Measurements from ENCODE around the gene THSD1. TPM values are rescaled to one million over a fixed set of nuclear protein-coding genes. Genes with fewer than 3 reads are reported as not detected.
A peak's percentile ranks its signal among the peaks of the same experiment; 100 is the strongest.

THSD1 gene
- total RNA-seq (2014; rRNA removed; shearing (Covaris generic)) = 0.34 and 0.75 TPM in 2 replicates

- H3K4me1 ChIP-seq (replicated peaks) = peaks cover 7% of the 10 kb centered on the region
- no peaks in the 10 kb centered on the region for H3K9me3 ChIP-seq (replicated peaks)
- H3K27ac ChIP-seq = no peak within 1 kb of the TSS
- H3K36me3 ChIP-seq = no peaks in the 10 kb centered on the region
- no peak for DNase-seq (ENCODE audit: low read depth in 1 of 2, low spot score in 2 of 2)
- peaks cover 32% of the 10 kb centered on the region for H3K27me3 ChIP-seq (replicated peaks)
- H3K4me3 ChIP-seq = peak within 1 kb of the TSS; percentile 30
Observed at GRCh38 chr13:52405767-52406494, at the start of gene THSD1. Gene THSD1 (minus strand): TSS chr13:52406172. CDS start chr13:52402600, 3,572 bp downstream.

DNA sequence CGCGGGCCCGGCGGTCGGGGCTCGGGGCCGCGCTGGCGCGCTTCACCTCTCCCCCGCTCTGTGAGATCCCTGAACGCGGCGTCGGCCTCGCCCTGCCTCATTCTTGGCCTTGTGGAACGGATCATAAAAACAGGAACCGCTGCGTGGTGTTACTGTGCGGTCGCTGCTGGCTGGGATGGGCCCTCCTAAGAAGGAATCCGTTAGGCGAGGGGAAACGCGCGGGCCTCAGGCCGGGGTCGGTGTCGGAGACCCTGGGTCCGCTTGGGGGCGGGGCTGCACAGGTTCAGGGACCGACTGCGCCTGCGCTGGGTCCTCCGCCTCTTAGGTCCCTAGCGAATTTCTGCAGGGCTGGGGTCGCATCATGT lies 49.7 kb upstream of the THSD1 start:
- Histone ChIP-seq H3K9me3 (replicated peaks) (no peaks in the 10 kb centered on the region), H3K27me3 (replicated peaks) (no peaks in the 10 kb centered on the region), H3K36me3 (peaks cover 46% of the 10 kb centered on the region), H3K4me3 (peak overlapping the region; percentile 74), H3K27ac (peak overlapping the region; percentile 84), H3K4me1 (replicated peaks) (peaks cover 32% of the 10 kb centered on the region)
- DNase-seq (ENCODE audit: low read depth in 1 of 2, low spot score in 2 of 2) = peak; percentile 73 to 82

DNA sequence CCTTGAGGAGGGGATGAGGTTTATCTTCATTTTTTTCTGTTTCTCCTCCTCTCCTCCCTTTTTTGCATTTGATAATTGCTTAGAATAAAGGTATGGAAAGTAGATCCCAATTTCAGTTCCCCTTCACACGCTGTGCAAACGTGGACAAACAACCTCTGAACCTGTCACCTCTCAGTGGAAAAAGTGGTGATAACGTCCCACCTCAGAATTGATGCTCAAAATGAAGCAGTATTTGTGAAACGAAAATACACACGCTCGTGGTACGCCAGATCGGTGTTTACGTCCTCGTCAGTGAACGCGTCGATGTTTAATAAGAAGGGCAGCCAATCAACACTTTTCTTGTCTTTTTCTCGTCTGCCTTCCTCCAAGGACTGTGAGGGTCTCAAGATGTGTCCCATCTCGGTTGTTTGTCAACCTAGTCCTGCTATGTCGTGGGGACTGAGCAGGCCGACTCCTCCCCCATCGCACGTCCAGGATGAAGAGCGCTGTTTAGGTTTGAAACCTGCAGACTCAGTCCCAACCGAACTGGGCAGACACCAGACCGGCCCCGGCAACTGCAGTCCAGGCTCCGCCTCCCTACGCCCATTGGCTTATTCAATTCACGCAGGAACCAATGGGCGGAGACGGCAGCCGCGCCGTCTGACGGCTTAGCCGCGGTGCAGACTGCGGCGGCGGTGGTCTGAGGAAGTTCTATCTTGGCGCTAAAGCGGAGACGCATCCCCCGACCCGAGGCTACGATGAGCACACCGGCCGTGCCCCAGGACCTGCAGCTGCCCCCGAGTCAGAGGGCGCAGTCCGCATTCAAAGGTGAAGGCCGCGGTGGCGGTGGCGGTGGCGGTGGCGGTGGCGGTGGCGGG lies 49.1 kb upstream of the THSD1 start, which contains the start of gene CKAP2:
TSS of gene CKAP2 (plus strand) at position 659 of the 857 bp plus-strand sequence. CDS start at position 738, 79 bp downstream.
- H3K4me1 ChIP-seq (replicated peaks) = peaks cover 31% of the 10 kb centered on the region
- H3K36me3 ChIP-seq = peaks cover 46% of the 10 kb centered on the region
- H3K9me3 ChIP-seq (replicated peaks) = no peaks in the 10 kb centered on the region
- peak within 1 kb of the TSS; percentile 74 for H3K4me3 ChIP-seq
- peak; percentile 90 to 93 for DNase-seq (ENCODE audit: low read depth in 1 of 2, low spot score in 2 of 2)
- H3K27ac ChIP-seq = peak within 1 kb of the TSS; percentile 84
- no peaks in the 10 kb centered on the region for H3K27me3 ChIP-seq (replicated peaks)

DNA sequence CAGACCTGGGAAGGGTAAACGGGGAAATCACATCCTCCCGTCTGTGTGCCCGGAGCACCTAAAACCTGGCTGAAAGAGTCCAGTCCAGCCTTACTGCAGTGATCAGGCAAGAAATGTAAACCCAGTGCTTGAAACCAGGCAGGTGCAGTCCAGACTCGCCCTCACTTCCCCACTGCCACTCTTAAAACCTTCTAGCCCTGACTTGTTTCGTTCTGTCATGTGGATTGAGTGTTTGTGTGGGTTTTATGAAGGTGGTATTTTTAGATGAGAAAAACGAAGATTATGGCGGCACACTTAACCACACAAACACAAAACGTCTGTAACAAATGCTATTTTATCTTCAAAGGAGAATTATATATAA lies 48.5 kb upstream of the THSD1 start:
- DNase-seq (ENCODE audit: low read depth in 1 of 2, low spot score in 2 of 2) = no peak
- H3K27ac ChIP-seq = peak overlapping the region; percentile 84
- H3K9me3 ChIP-seq (replicated peaks) = no peaks in the 10 kb centered on the region
- no peaks in the 10 kb centered on the region for H3K27me3 ChIP-seq (replicated peaks)
- peaks cover 25% of the 10 kb centered on the region for H3K4me1 ChIP-seq (replicated peaks)
- H3K36me3 ChIP-seq = peaks cover 46% of the 10 kb centered on the region
- H3K4me3 ChIP-seq = peak overlapping the region; percentile 74

DNA sequence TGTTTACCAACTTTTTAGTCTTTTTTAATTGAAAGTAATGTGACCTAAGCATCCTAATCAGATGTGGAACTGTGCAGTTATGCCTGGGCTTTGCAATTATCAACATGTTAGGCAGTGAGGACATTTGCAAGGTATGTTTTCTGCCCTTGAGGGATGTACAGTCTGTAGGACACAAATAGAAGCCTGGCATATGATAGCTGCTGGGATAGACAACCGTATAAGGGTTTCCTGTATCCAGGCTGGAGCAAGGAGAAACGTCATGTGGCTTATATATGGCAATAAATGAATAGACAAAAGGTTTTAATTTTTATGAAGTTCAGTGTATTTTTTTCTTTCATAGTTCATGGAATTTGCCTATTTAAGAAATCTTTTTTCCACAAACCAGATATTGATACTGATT lies 46.5 kb upstream of the THSD1 start:
- no peak overlapping the region for H3K4me3 ChIP-seq
- peaks cover 40% of the 10 kb centered on the region for H3K36me3 ChIP-seq
- no peak overlapping the region for H3K27ac ChIP-seq
- no peak for DNase-seq (ENCODE audit: low read depth in 1 of 2, low spot score in 2 of 2)
- H3K4me1 ChIP-seq (replicated peaks) = peaks cover 24% of the 10 kb centered on the region
- H3K9me3 ChIP-seq (replicated peaks) = no peaks in the 10 kb centered on the region
- no peaks in the 10 kb centered on the region for H3K27me3 ChIP-seq (replicated peaks)

DNA sequence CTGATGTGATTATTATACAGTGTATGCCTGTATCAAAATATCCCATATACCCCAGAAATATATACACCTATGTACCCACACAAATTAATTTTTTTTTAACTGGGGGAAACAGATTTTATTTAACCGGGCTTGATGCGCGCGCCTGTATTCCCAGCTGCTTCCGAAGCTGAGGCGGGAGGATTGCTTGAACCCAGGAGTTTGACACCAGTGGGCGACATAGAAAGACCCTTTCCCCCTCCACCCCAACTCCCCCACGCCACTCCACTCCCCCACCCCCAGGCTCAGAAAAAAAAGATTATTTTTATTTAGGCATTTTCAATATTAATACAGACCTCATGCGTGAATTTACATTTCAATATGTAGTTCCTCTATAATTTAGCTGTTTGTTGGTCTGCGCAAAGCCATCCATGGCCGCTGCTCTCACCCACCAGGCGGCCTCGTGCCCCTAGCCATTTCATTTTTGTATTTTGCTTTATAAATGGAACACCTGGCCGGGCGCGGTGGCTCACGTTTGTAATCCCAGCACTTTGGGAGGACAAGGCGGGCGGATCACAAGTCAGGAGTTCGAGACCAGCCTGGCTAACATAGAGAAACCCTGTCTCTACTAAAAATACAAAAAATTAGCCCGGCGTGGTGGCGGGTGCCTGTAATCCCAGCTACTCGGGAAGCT lies 45.3 kb upstream of the THSD1 start:
- no peak overlapping the region for H3K4me3 ChIP-seq

GRCh38 chr13:52450793-52451116 lies 44.8 kb upstream of the THSD1 start:
- peak overlapping the region; percentile 90 for H3K4me3 ChIP-seq
- peaks cover 25% of the 10 kb centered on the region for H3K36me3 ChIP-seq
- DNase-seq (ENCODE audit: low read depth in 1 of 2, low spot score in 2 of 2) = no peak
- H3K27me3 ChIP-seq (replicated peaks) = no peaks in the 10 kb centered on the region
- H3K4me1 ChIP-seq (replicated peaks) = peaks cover 14% of the 10 kb centered on the region
- H3K27ac ChIP-seq = no peak overlapping the region
- H3K9me3 ChIP-seq (replicated peaks) = no peaks in the 10 kb centered on the region

More for the DNA sequence above, 45.3 kb upstream of the THSD1 start:
- Histone ChIP-seq H3K27ac (no peak overlapping the region), H3K4me1 (replicated peaks) (peaks cover 14% of the 10 kb centered on the region), H3K27me3 (replicated peaks) (no peaks in the 10 kb centered on the region), H3K36me3 (peaks cover 28% of the 10 kb centered on the region), H3K9me3 (replicated peaks) (no peaks in the 10 kb centered on the region)
- DNase-seq (ENCODE audit: low read depth in 1 of 2, low spot score in 2 of 2) = no peak

GRCh38 chr13:52450012-52450792 lies 44.2 kb upstream of the THSD1 start, which contains the start of gene VPS36:
Gene VPS36 (minus strand): TSS chr13:52450634. CDS start chr13:52450594, 40 bp downstream.
- Histone ChIP-seq H3K9me3 (replicated peaks) (no peaks in the 10 kb centered on the region), H3K27ac (peak within 1 kb of the TSS; percentile 90), H3K36me3 (peaks cover 21% of the 10 kb centered on the region), H3K4me1 (replicated peaks) (peaks cover 14% of the 10 kb centered on the region), H3K4me3 (peak within 1 kb of the TSS; percentile 90), H3K27me3 (replicated peaks) (no peaks in the 10 kb centered on the region)
- DNase-seq (ENCODE audit: low read depth in 1 of 2, low spot score in 2 of 2) = peak; percentile 91 to 94

DNA sequence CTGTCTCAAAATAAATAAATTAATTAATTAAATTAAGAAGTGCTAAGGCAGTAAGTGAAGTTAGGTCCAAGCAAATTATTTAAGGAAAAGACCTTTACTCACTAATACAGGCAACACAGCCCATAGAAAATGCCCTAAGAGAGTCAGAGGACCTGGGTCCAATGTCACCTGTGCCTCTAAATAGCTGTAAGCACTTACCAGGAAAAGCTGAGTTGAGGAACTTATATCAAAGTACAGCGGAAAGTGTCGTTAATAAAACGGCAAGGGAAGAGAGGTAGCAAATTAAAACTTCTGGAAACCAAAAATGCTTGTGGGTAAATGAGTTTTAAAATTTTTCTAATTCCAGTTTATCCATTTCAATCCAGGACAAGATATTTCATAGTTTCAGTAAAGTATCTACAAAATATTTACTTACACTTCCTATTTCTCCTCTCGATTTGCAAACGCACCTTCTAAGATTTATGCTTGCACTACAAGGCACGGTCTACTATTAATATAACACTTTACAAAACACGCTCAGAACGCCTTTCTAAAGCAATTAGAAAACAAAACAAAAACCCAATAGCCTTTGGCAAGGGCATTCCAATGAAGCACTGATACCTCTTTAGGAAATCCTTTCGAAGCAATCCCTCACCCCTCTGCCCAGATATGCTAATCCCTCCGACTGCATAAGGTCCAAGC lies 43.5 kb upstream of the THSD1 start:
- Histone ChIP-seq H3K4me3 (peak overlapping the region; percentile 90), H3K9me3 (replicated peaks) (no peaks in the 10 kb centered on the region), H3K4me1 (replicated peaks) (peaks cover 13% of the 10 kb centered on the region), H3K27ac (peak overlapping the region; percentile 90), H3K27me3 (replicated peaks) (no peaks in the 10 kb centered on the region), H3K36me3 (peaks cover 25% of the 10 kb centered on the region)
- no peak for DNase-seq (ENCODE audit: low read depth in 1 of 2, low spot score in 2 of 2)

DNA sequence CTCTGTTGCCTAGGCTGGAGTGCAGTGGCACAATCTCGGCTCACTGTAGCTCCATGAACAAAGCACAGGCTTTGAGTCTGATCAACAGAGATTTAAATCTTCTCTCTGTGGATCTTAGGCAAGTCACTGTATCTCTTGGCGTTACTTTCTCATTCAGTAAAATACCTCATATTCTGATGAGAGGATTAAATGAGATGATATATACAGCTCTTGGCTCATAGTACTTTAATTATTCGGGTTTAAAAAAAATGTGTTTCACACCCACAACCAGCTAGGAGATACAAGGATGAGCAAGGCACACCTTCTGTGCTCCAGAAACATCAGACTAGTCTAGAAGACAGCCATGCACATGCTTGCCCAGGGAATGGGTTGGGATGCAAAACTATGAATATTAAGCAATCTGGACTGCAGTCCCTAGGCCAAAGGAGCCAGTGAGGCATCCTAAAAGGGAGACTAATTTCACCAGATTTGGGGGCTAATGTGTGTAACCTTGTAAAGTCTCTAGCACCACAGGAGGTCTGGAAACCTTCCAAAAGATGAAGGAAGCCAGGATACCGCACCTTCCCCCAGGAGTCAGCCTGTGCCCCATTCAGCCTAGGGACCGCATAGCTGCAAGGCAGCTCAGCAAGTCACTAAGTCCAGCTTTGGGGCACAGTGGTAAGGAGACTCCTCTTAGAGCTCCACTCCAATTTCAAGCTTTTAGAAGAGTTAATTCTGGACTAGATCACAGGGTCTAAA lies 42.0 kb upstream of the THSD1 start:
- peaks cover 6% of the 10 kb centered on the region; the same call in 1 of the 2 replicates for H3K4me1 ChIP-seq (replicated peaks)
- H3K4me3 ChIP-seq = no peak overlapping the region
- no peak for DNase-seq (ENCODE audit: low read depth in 1 of 2, low spot score in 2 of 2)
- H3K27me3 ChIP-seq (replicated peaks) = no peaks in the 10 kb centered on the region
- no peaks in the 10 kb centered on the region for H3K9me3 ChIP-seq (replicated peaks)
- no peak overlapping the region for H3K27ac ChIP-seq
- H3K36me3 ChIP-seq = peaks cover 25% of the 10 kb centered on the region

GRCh38 chr13:52447354-52447753 lies 41.4 kb upstream of the THSD1 start:
- no peaks in the 10 kb centered on the region for H3K9me3 ChIP-seq (replicated peaks)
- H3K27ac ChIP-seq = no peak overlapping the region
- H3K36me3 ChIP-seq = peaks cover 25% of the 10 kb centered on the region
- H3K27me3 ChIP-seq (replicated peaks) = no peaks in the 10 kb centered on the region
- peaks cover 6% of the 10 kb centered on the region; the same call in 1 of the 2 replicates for H3K4me1 ChIP-seq (replicated peaks)
- DNase-seq (ENCODE audit: low read depth in 1 of 2, low spot score in 2 of 2) = no peak
- no peak overlapping the region for H3K4me3 ChIP-seq

DNA sequence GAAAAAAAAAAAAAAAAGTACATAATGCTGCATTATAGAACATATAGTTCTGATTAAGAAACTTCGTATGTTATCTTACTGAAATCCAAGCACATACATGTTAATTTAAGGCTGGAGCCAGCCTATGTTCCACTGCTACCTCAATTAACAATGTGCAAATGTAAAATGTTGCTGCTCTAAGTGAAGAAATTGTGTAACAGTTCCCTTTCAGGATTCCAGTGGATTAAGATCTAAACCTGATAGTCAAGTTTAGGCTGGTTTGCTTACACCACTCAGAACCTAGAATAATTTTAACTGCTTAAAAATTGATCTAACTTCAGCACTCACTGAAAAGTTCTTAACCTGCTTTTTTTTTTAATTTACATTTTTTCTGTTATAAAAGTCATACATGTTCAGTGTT lies 40.3 kb upstream of the THSD1 start:
- peaks cover 6% of the 10 kb centered on the region; the same call in 1 of the 2 replicates for H3K4me1 ChIP-seq (replicated peaks)
- H3K36me3 ChIP-seq = peaks cover 33% of the 10 kb centered on the region
- H3K27ac ChIP-seq = no peak overlapping the region
- H3K27me3 ChIP-seq (replicated peaks) = no peaks in the 10 kb centered on the region
- no peaks in the 10 kb centered on the region for H3K9me3 ChIP-seq (replicated peaks)
- no peak overlapping the region for H3K4me3 ChIP-seq
- no peak for DNase-seq (ENCODE audit: low read depth in 1 of 2, low spot score in 2 of 2)
